Thyroid gland (tissue), 4 donors: Measurements from ENCODE around the gene IL5RA. TPM values are rescaled to one million over a fixed set of nuclear protein-coding genes. Genes with fewer than 3 reads are reported as not detected.

ENCODE experiments used
- DNase-seq, 2 donors: peaks; one replicate each; pipeline ENCODE4 v3.0.0-alpha.2; 2019
- H3K27ac ChIP-seq, 3 donors: fragments of 200-600 bp; sonication (generic); 1 replicate in 2 of 3; 2 replicates in 1 of 3; pipeline ENCODE4 v1.5.1; 2016 to 2019; ENCODE audit warnings: mild to moderate bottlenecking in 1 of 3, moderate library complexity in 1 of 3
- H3K27me3 ChIP-seq: fragments of 200-600 bp; sonication (generic); one replicate; pipeline ENCODE4 v1.5.1; 2019
- H3K36me3 ChIP-seq, 2 donors: fragments of 200-600 bp; sonication (generic); one replicate each; pipeline ENCODE4 v1.5.1; 2016 to 2019
- H3K4me1 ChIP-seq, 2 donors: fragments of 200-600 bp; sonication (generic); one replicate each; pipeline ENCODE4 v1.5.1; 2017 to 2019
- H3K4me3 ChIP-seq, 3 donors: fragments of 200-600 bp; sonication (generic); replicated peaks in 1 of 3; 1 replicate in 2 of 3; 2 replicates in 1 of 3; pipeline ENCODE4 v1.5.1; 2016; ENCODE audit warnings: mild to moderate bottlenecking in 1 of 3
- H3K9me3 ChIP-seq: fragments of 200-600 bp; sonication (generic); one replicate; pipeline ENCODE4 v1.5.1; 2017
- POLR2A ChIP-seq, 2 donors: fragments of 450-650 bp; IDR thresholded peaks; one replicate each; pipeline ENCODE4 v1.6.1; 2017; ENCODE audit warnings: antibody characterized with exemption in 2 of 2, mild to moderate bottlenecking in 2 of 2, moderate library complexity in 1 of 2
- WGBS, 2 donors: methylation state at CpG; one replicate each; pipeline ENCODE4 v1.1.5; 2017; 5-methylcytosine and 5-hydroxymethylcytosine counted together
- intact Hi-C: fragments of 100-400 bp; cut with DNase I; formaldehyde crosslinking; loops from one replicate; pipeline ENCODE4 v1.15.1; 2023
- small RNA-seq: library from RNA; depleted of rRNA; stranded (forward); fragments of <200 nt; gene quantifications from one replicate; pipeline ENCODE3, GENCODE V24; 2016
- total RNA-seq, 4 donors: library from RNA; depleted of rRNA; stranded (reverse); fragments of >200 nt; gene quantifications; one replicate each; pipeline ENCODE4 v1.2.3, GENCODE V29; 2016
- TF ChIP-seq, protein P1 (sequence below), 6 experiments: fragments of 200-600 bp in 3 of 6; fragments of 450-650 bp in 3 of 6; sonication (generic) in 3 of 6; IDR thresholded peaks; one replicate each; pipeline ENCODE4 v1.5.1; 2016 to 2019; ENCODE audit warnings: antibody characterized with exemption in 6 of 6, mild to moderate bottlenecking in 2 of 6, inconsistent platforms in 1 of 6, moderate library complexity in 1 of 6

Gene IL5RA
- total RNA-seq, 4 donors from 2014 or later = 1.6 TPM; not detected in 3

DNA sequence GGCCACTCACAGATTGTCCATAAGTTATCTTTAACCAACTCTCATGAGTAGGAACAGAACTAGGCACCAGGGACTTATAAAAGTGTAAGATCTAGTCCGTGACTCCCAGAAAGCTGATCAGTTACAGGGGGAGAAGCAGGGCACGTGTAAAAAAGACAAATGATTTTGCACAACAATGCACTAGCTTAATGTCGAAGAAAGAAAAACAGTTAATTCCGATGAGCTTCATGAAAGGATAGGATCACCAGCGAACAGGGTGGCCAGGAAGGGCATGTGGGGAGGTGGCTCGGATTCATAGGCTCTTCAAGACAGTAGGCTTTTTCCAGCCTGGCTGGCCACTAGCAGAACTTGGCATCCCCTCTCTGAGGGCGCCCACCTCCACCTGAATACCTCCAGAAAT is 90.0 kb downstream of the IL5RA start:
- intact Hi-C loops = no loop called here
- H3K27me3 ChIP-seq = no peaks in the 10 kb centered on the region
- H3K27ac ChIP-seq = no peak overlapping the region
- no peaks in the 10 kb centered on the region for H3K9me3 ChIP-seq
- no peak for DNase-seq
- no peaks in the 10 kb centered on the region for H3K36me3 ChIP-seq
- WGBS, 2 donors = 87 to 92% methylated on average over 7 of the region's 7 CpGs
- no peak for TF ChIP-seq POLR2A (IDR thresholded peaks at IDR 0.05)
- TF ChIP-seq, protein P1, sequence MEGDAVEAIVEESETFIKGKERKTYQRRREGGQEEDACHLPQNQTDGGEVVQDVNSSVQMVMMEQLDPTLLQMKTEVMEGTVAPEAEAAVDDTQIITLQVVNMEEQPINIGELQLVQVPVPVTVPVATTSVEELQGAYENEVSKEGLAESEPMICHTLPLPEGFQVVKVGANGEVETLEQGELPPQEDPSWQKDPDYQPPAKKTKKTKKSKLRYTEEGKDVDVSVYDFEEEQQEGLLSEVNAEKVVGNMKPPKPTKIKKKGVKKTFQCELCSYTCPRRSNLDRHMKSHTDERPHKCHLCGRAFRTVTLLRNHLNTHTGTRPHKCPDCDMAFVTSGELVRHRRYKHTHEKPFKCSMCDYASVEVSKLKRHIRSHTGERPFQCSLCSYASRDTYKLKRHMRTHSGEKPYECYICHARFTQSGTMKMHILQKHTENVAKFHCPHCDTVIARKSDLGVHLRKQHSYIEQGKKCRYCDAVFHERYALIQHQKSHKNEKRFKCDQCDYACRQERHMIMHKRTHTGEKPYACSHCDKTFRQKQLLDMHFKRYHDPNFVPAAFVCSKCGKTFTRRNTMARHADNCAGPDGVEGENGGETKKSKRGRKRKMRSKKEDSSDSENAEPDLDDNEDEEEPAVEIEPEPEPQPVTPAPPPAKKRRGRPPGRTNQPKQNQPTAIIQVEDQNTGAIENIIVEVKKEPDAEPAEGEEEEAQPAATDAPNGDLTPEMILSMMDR (IDR thresholded peaks at IDR 0.05) = no peak
- H3K4me3 ChIP-seq = no peak overlapping the region
- peaks cover 0 to 1% of the 10 kb centered on the region in 2 donors for H3K4me1 ChIP-seq

Small RNA genes lying within 50 kb of the gene (small RNA-seq; reads per million reads assigned to genes)
- not detected for gene RF00416

Other genes with a start within 250 kb of the IL5RA start
- 10 to 100 TPM; 19.2 to 41.5 (median 28.2) TPM for gene TRNT1, start 16.6 kb upstream of the IL5RA start, total RNA-seq
- 100 to 1,000 TPM in 2 of 4 donors, 10 to 100 TPM in 2; 74.3 to 138 (median 91.4) TPM for gene CRBN, start 69.3 kb upstream of the IL5RA start, total RNA-seq